ENCODE measurements around the gene CAVIN2.

The CAVIN2 gene

GRCh38 chr2:191846515-191847476 lies at the start of gene CAVIN2:
Gene CAVIN2, minus strand, starts transcription at chr2:191847088. Its CDS starts 163 bp downstream, at chr2:191846925.
- Histone ChIP-seq H3K9me3 (ENCODE audit: control insufficient read depth, insufficient read depth, low read length) (no peaks in the 10 kb centered on the region), H3K4me3 (ENCODE audit: low read depth, low read length) (no peak within 1 kb of the TSS), H3K9ac (ENCODE audit: low read depth, low read length) (no peak within 1 kb of the TSS), H3K27me3 (ENCODE audit: control insufficient read depth, insufficient read depth, low read length) (no peaks in the 10 kb centered on the region), H3K4me1 (ENCODE audit: control insufficient read depth, insufficient read depth, low read length) (no peaks in the 10 kb centered on the region), H3K36me3 (ENCODE audit: control insufficient read depth, insufficient read depth, low read length) (no peaks in the 10 kb centered on the region)

- Histone ChIP-seq H3K9ac (ENCODE audit: low read depth, low read length) (no peak overlapping the region), H3K36me3 (ENCODE audit: control insufficient read depth, insufficient read depth, low read length) (no peaks in the 10 kb centered on the region), H3K27me3 (ENCODE audit: control insufficient read depth, insufficient read depth, low read length) (no peaks in the 10 kb centered on the region), H3K9me3 (ENCODE audit: control insufficient read depth, insufficient read depth, low read length) (no peaks in the 10 kb centered on the region), H3K4me3 (ENCODE audit: low read depth, low read length) (no peak overlapping the region), H3K4me1 (ENCODE audit: control insufficient read depth, insufficient read depth, low read length) (no peaks in the 10 kb centered on the region)
Measured at GRCh38 chr2:191895743-191896142, 48.9 kb upstream of the CAVIN2 start.

- H3K36me3 ChIP-seq (ENCODE audit: control insufficient read depth, insufficient read depth, low read length) = no peaks in the 10 kb centered on the region
- no peak overlapping the region for H3K4me3 ChIP-seq (ENCODE audit: low read depth, low read length)
- H3K9ac ChIP-seq (ENCODE audit: low read depth, low read length) = no peak overlapping the region
- no peaks in the 10 kb centered on the region for H3K4me1 ChIP-seq (ENCODE audit: control insufficient read depth, insufficient read depth, low read length)
- H3K9me3 ChIP-seq (ENCODE audit: control insufficient read depth, insufficient read depth, low read length) = no peaks in the 10 kb centered on the region
- no peaks in the 10 kb centered on the region for H3K27me3 ChIP-seq (ENCODE audit: control insufficient read depth, insufficient read depth, low read length)
Measured at GRCh38 chr2:191895195-191895594, 48.3 kb upstream of the CAVIN2 start.

GRCh38 chr2:191894681-191895147 lies 47.8 kb upstream of the CAVIN2 start:
- Histone ChIP-seq H3K9ac (ENCODE audit: low read depth, low read length) (no peak overlapping the region), H3K27me3 (ENCODE audit: control insufficient read depth, insufficient read depth, low read length) (no peaks in the 10 kb centered on the region), H3K9me3 (ENCODE audit: control insufficient read depth, insufficient read depth, low read length) (no peaks in the 10 kb centered on the region), H3K4me3 (ENCODE audit: low read depth, low read length) (no peak overlapping the region), H3K36me3 (ENCODE audit: control insufficient read depth, insufficient read depth, low read length) (no peaks in the 10 kb centered on the region), H3K4me1 (ENCODE audit: control insufficient read depth, insufficient read depth, low read length) (no peaks in the 10 kb centered on the region)

- no peaks in the 10 kb centered on the region for H3K9me3 ChIP-seq (ENCODE audit: control insufficient read depth, insufficient read depth, low read length)
- H3K4me3 ChIP-seq (ENCODE audit: low read depth, low read length) = no peak overlapping the region
- no peak overlapping the region for H3K9ac ChIP-seq (ENCODE audit: low read depth, low read length)
- no peaks in the 10 kb centered on the region for H3K36me3 ChIP-seq (ENCODE audit: control insufficient read depth, insufficient read depth, low read length)
- no peaks in the 10 kb centered on the region for H3K4me1 ChIP-seq (ENCODE audit: control insufficient read depth, insufficient read depth, low read length)
- H3K27me3 ChIP-seq (ENCODE audit: control insufficient read depth, insufficient read depth, low read length) = no peaks in the 10 kb centered on the region
Measured at GRCh38 chr2:191892391-191892790, 45.5 kb upstream of the CAVIN2 start.

GRCh38 chr2:191891656-191892055 lies 44.8 kb upstream of the CAVIN2 start:
- Histone ChIP-seq H3K9me3 (ENCODE audit: control insufficient read depth, insufficient read depth, low read length) (no peaks in the 10 kb centered on the region), H3K4me3 (ENCODE audit: low read depth, low read length) (no peak overlapping the region), H3K27me3 (ENCODE audit: control insufficient read depth, insufficient read depth, low read length) (no peaks in the 10 kb centered on the region), H3K9ac (ENCODE audit: low read depth, low read length) (no peak overlapping the region), H3K36me3 (ENCODE audit: control insufficient read depth, insufficient read depth, low read length) (no peaks in the 10 kb centered on the region), H3K4me1 (ENCODE audit: control insufficient read depth, insufficient read depth, low read length) (no peaks in the 10 kb centered on the region)

- Histone ChIP-seq H3K9ac (ENCODE audit: low read depth, low read length) (no peak overlapping the region), H3K4me1 (ENCODE audit: control insufficient read depth, insufficient read depth, low read length) (no peaks in the 10 kb centered on the region), H3K27me3 (ENCODE audit: control insufficient read depth, insufficient read depth, low read length) (no peaks in the 10 kb centered on the region), H3K9me3 (ENCODE audit: control insufficient read depth, insufficient read depth, low read length) (no peaks in the 10 kb centered on the region), H3K36me3 (ENCODE audit: control insufficient read depth, insufficient read depth, low read length) (no peaks in the 10 kb centered on the region), H3K4me3 (ENCODE audit: low read depth, low read length) (no peak overlapping the region)
Measured at GRCh38 chr2:191889931-191890330, 43.0 kb upstream of the CAVIN2 start.

- Histone ChIP-seq H3K9me3 (ENCODE audit: control insufficient read depth, insufficient read depth, low read length) (no peaks in the 10 kb centered on the region), H3K9ac (ENCODE audit: low read depth, low read length) (no peak overlapping the region), H3K27me3 (ENCODE audit: control insufficient read depth, insufficient read depth, low read length) (no peaks in the 10 kb centered on the region), H3K4me3 (ENCODE audit: low read depth, low read length) (no peak overlapping the region), H3K36me3 (ENCODE audit: control insufficient read depth, insufficient read depth, low read length) (no peaks in the 10 kb centered on the region), H3K4me1 (ENCODE audit: control insufficient read depth, insufficient read depth, low read length) (no peaks in the 10 kb centered on the region)
Measured at GRCh38 chr2:191888400-191889166, 41.7 kb upstream of the CAVIN2 start.

- H3K4me3 ChIP-seq (ENCODE audit: low read depth, low read length) = no peak overlapping the region
- no peaks in the 10 kb centered on the region for H3K36me3 ChIP-seq (ENCODE audit: control insufficient read depth, insufficient read depth, low read length)
- no peaks in the 10 kb centered on the region for H3K27me3 ChIP-seq (ENCODE audit: control insufficient read depth, insufficient read depth, low read length)
- H3K9ac ChIP-seq (ENCODE audit: low read depth, low read length) = no peak overlapping the region
- H3K4me1 ChIP-seq (ENCODE audit: control insufficient read depth, insufficient read depth, low read length) = no peaks in the 10 kb centered on the region
- H3K9me3 ChIP-seq (ENCODE audit: control insufficient read depth, insufficient read depth, low read length) = no peaks in the 10 kb centered on the region
Measured at GRCh38 chr2:191885650-191886049, 38.8 kb upstream of the CAVIN2 start.

- no peak overlapping the region for H3K4me3 ChIP-seq (ENCODE audit: low read depth, low read length)
- no peak overlapping the region for H3K9ac ChIP-seq (ENCODE audit: low read depth, low read length)
- no peaks in the 10 kb centered on the region for H3K36me3 ChIP-seq (ENCODE audit: control insufficient read depth, insufficient read depth, low read length)
- H3K9me3 ChIP-seq (ENCODE audit: control insufficient read depth, insufficient read depth, low read length) = no peaks in the 10 kb centered on the region
- H3K4me1 ChIP-seq (ENCODE audit: control insufficient read depth, insufficient read depth, low read length) = no peaks in the 10 kb centered on the region
- H3K27me3 ChIP-seq (ENCODE audit: control insufficient read depth, insufficient read depth, low read length) = no peaks in the 10 kb centered on the region
Measured at GRCh38 chr2:191885098-191885497, 38.2 kb upstream of the CAVIN2 start.

GRCh38 chr2:191881982-191882816 lies 35.3 kb upstream of the CAVIN2 start:
- Histone ChIP-seq H3K9ac (ENCODE audit: low read depth, low read length) (no peak overlapping the region), H3K9me3 (ENCODE audit: control insufficient read depth, insufficient read depth, low read length) (no peaks in the 10 kb centered on the region), H3K4me1 (ENCODE audit: control insufficient read depth, insufficient read depth, low read length) (no peaks in the 10 kb centered on the region), H3K36me3 (ENCODE audit: control insufficient read depth, insufficient read depth, low read length) (no peaks in the 10 kb centered on the region), H3K27me3 (ENCODE audit: control insufficient read depth, insufficient read depth, low read length) (no peaks in the 10 kb centered on the region), H3K4me3 (ENCODE audit: low read depth, low read length) (no peak overlapping the region)
